Left lung (tissue), 14 donors: ENCODE measurements around the gene RNU1-4. TPM values are rescaled to one million over a fixed set of nuclear protein-coding genes. Genes with fewer than 3 reads are reported as not detected.
A peak's percentile ranks its signal among the peaks of the same experiment; 100 is the strongest.
"Not testable (repeated sequence)": the region's sequence is repeated elsewhere in the genome, so short reads cannot be mapped to it uniquely, and the experiment has no call there.

Source experiments
- ATAC-seq: fragments of 200-7000 bp; cut with Tn5 transposase; one replicate; pipeline ENCODE4 v1.9.1; 2020; ENCODE audit warnings: moderate library complexity
- DNase-seq, 4 donors: peaks; one replicate each; pipeline ENCODE4 v3.0.0-alpha.2; 2013 to 2020
- H3K27ac ChIP-seq, 2 donors: fragments of 200-600 bp; sonication (generic) in 1 of 2; one replicate each; pipeline versions ENCODE4 v1.5.0 to v1.8.0; 2020 to 2021
- H3K27me3 ChIP-seq, 2 donors: fragments of 200-600 bp; sonication (generic) in 1 of 2; one replicate each; pipeline versions ENCODE4 v1.5.0 to v1.8.0; 2020 to 2021
- H3K36me3 ChIP-seq, 2 donors: fragments of 200-600 bp; sonication (generic) in 1 of 2; one replicate each; pipeline versions ENCODE4 v1.5.0 to v1.8.0; 2020 to 2021
- H3K4me1 ChIP-seq, 2 donors: fragments of 200-600 bp; one replicate each; pipeline ENCODE4 v1.8.0; 2021
- H3K4me3 ChIP-seq, 2 donors: fragments of 200-600 bp; sonication (generic) in 1 of 2; one replicate each; pipeline versions ENCODE4 v1.5.0 to v1.8.0; 2020 to 2021; ENCODE audit warnings: mild to moderate bottlenecking in 1 of 2
- H3K9me3 ChIP-seq, 2 donors: fragments of 200-600 bp; sonication (generic) in 1 of 2; one replicate each; pipeline versions ENCODE4 v1.5.0 to v1.8.0; 2020 to 2021
- intact Hi-C, 2 donors: fragments of 100-400 bp; cut with DNase I; formaldehyde crosslinking; loops; one replicate each; pipeline versions ENCODE4 v1.11.2 to v1.14.2; 2022
- long read RNA-seq, 12 donors: library from polyadenylated mRNA in 2 of 12; unstranded in 2 of 12; transcript quantifications; one replicate each; pipeline ENCODE4 v2.0.0 and lab custom pipeline, GENCODE V29; 2019 to 2026
- polyA plus RNA-seq, 6 donors: library from polyadenylated mRNA; unstranded; fragments of 120-200 nt; gene quantifications; one replicate each; pipeline ENCODE4 v1.2.1, GENCODE V29; 2013; ENCODE audit not compliant: insufficient read length in 6 of 6
- total RNA-seq, 2 donors: library from RNA; stranded (reverse); fragmentation: NEBNext Ultra II Directional; extraction: Animal tissue kit (Norgen Biotek cat#: 25700); gene quantifications; one replicate each; pipeline ENCODE4 v1.2.1, GENCODE V29; 2021
- donor health status: DM: no; HTN: yes; CAD: no.
- donor health status: DM: no; HTN: no; CAD: no.

RNU1-4 gene
- total RNA-seq (1,000 to 10,000 TPM; 2,748 to 3,444 TPM), polyA plus RNA-seq (1 to 10 TPM; 1.5 to 9.4 (median 2.1) TPM)
- long read RNA-seq, donor 1, result 0 reads
- long read RNA-seq, donor 2, result 0 reads
- long read RNA-seq, donor 3, result 0 reads
- long read RNA-seq, donor 4, result 0 reads
- long read RNA-seq, donor 5, result 0 reads
- long read RNA-seq, donor 6, result 0 reads
- long read RNA-seq, donor 7, result 0 reads
- long read RNA-seq, donor 8, result 0 reads
- long read RNA-seq, donor 9, result 0 reads
- long read RNA-seq, donor 10, result 0 reads
- long read RNA-seq, donor 11, result 0 reads
- long read RNA-seq, donor 12, partial matches to known transcripts, result 0 of 1 reads
- long read RNA-seq, donor 12, other reads (novel, unspliced or antisense), result 0 of 1 reads

- H3K4me3 ChIP-seq, H3K9me3 ChIP-seq, DNase-seq, H3K27ac ChIP-seq, H3K27me3 ChIP-seq, intact Hi-C loops, H3K4me1 ChIP-seq, H3K36me3 ChIP-seq: not testable (repeated sequence)
- ATAC-seq, result peak; percentile 100
Observed at GRCh38 chr1:16740047-16740964, at the start of gene RNU1-4. Gene RNU1-4, plus strand, starts transcription at chr1:16740516.

- H3K9me3 ChIP-seq, H3K4me3 ChIP-seq, ATAC-seq, H3K36me3 ChIP-seq, H3K4me1 ChIP-seq, H3K27ac ChIP-seq, intact Hi-C loops, DNase-seq: not testable (repeated sequence)
- peaks cover 0 to 30% of the 10 kb centered on the region in 2 donors for H3K27me3 ChIP-seq
Observed at GRCh38 chr1:16690971-16691682, 49.2 kb upstream of the RNU1-4 start.

- ATAC-seq, H3K4me3 ChIP-seq, H3K27ac ChIP-seq, DNase-seq, H3K9me3 ChIP-seq, H3K4me1 ChIP-seq, intact Hi-C loops, H3K36me3 ChIP-seq: not testable (repeated sequence)
- H3K27me3 ChIP-seq, result peaks cover 0 to 35% of the 10 kb centered on the region in 2 donors
Observed at GRCh38 chr1:16692283-16692682, 48.0 kb upstream of the RNU1-4 start.

GRCh38 chr1:16692717-16693448 lies 47.4 kb upstream of the RNU1-4 start:
- H3K36me3 ChIP-seq, H3K4me1 ChIP-seq, H3K9me3 ChIP-seq, ATAC-seq, H3K27ac ChIP-seq, DNase-seq, intact Hi-C loops, H3K4me3 ChIP-seq: not testable (repeated sequence)
- H3K27me3 ChIP-seq, result peaks cover 0 to 37% of the 10 kb centered on the region in 2 donors

GRCh38 chr1:16693449-16694307 lies 46.6 kb upstream of the RNU1-4 start:
- DNase-seq, H3K27ac ChIP-seq, H3K4me3 ChIP-seq, H3K9me3 ChIP-seq, H3K4me1 ChIP-seq, H3K36me3 ChIP-seq, ATAC-seq, intact Hi-C loops: not testable (repeated sequence)
- peaks cover 0 to 41% of the 10 kb centered on the region in 2 donors for H3K27me3 ChIP-seq

- intact Hi-C loops, H3K9me3 ChIP-seq, H3K4me3 ChIP-seq, DNase-seq, H3K4me1 ChIP-seq, ATAC-seq, H3K36me3 ChIP-seq, H3K27ac ChIP-seq: not testable (repeated sequence)
- H3K27me3 ChIP-seq, result peaks cover 0 to 43% of the 10 kb centered on the region in 2 donors
Observed at GRCh38 chr1:16694308-16694702, 46.0 kb upstream of the RNU1-4 start.

GRCh38 chr1:16696507-16697150 lies 43.7 kb upstream of the RNU1-4 start:
- H3K36me3 ChIP-seq, H3K4me3 ChIP-seq, H3K4me1 ChIP-seq, H3K27ac ChIP-seq, intact Hi-C loops, H3K9me3 ChIP-seq: not testable (repeated sequence)
- ATAC-seq, result peak; percentile 33
- DNase-seq, result peak in 1 of 4 donors; percentile 81
- H3K27me3 ChIP-seq, result peaks cover 0 to 46% of the 10 kb centered on the region in 2 donors

- H3K9me3 ChIP-seq, ATAC-seq, H3K4me3 ChIP-seq, intact Hi-C loops, H3K27ac ChIP-seq, H3K36me3 ChIP-seq, H3K4me1 ChIP-seq, DNase-seq: not testable (repeated sequence)
- H3K27me3 ChIP-seq, result peaks cover 0 to 47% of the 10 kb centered on the region in 2 donors
Observed at GRCh38 chr1:16697152-16697551, 43.2 kb upstream of the RNU1-4 start.

- intact Hi-C loops, H3K36me3 ChIP-seq, H3K27ac ChIP-seq, H3K9me3 ChIP-seq, DNase-seq, H3K4me1 ChIP-seq, ATAC-seq, H3K4me3 ChIP-seq: not testable (repeated sequence)
- peaks cover 0 to 36% of the 10 kb centered on the region in 2 donors for H3K27me3 ChIP-seq
Observed at GRCh38 chr1:16699440-16699839, 40.9 kb upstream of the RNU1-4 start.

- ATAC-seq, H3K4me1 ChIP-seq, H3K9me3 ChIP-seq, H3K4me3 ChIP-seq, H3K27ac ChIP-seq, H3K36me3 ChIP-seq, intact Hi-C loops, DNase-seq: not testable (repeated sequence)
- peaks cover 0 to 36% of the 10 kb centered on the region in 2 donors for H3K27me3 ChIP-seq
Observed at GRCh38 chr1:16700138-16700895, 40.0 kb upstream of the RNU1-4 start.
